HepG2 (cell line): Measurements from ENCODE around the gene RIPOR1. TPM values are rescaled to one million over a fixed set of nuclear protein-coding genes. Genes with fewer than 3 reads are reported as not detected.
A peak's percentile ranks its signal among the peaks of the same experiment; 100 is the strongest.

Source experiments
- AHR ChIP-seq: IDR thresholded peaks from 2 replicates; pipeline ENCODE4 v1.6.1; 2018; ENCODE audit warnings: missing genetic modification reagents, missing compliant biosample characterization
- BORCS8-MEF2B ChIP-seq: sonication (generic); formaldehyde crosslinking; IDR thresholded peaks from 2 replicates; pipeline ENCODE4 v1.8.0; 2022; ENCODE audit warnings: mild to moderate bottlenecking, missing genetic modification reagents
- IKZF1 ChIP-seq: fragments of 450-650 bp; IDR thresholded peaks from 2 replicates; pipeline ENCODE4 v1.7.1; 2016
- JUN ChIP-seq: sonication (generic); formaldehyde crosslinking; IDR thresholded peaks from 2 replicates; pipeline ENCODE4 v1.4.0; 2020; ENCODE audit warnings: mild to moderate bottlenecking, missing genetic modification reagents
- KDM6A ChIP-seq: IDR thresholded peaks from 2 replicates; pipeline ENCODE4 v1.6.1; 2016; ENCODE audit warnings: low read depth
- MIER3 ChIP-seq: IDR thresholded peaks from 2 replicates; pipeline ENCODE4 v1.6.1; 2016; ENCODE audit warnings: missing compliant biosample characterization, borderline replicate concordance
- MXD3 ChIP-seq: IDR thresholded peaks from 2 replicates; pipeline ENCODE4 v1.6.1; 2016; ENCODE audit warnings: mild to moderate bottlenecking, missing biosample characterization, missing genetic modification reagents
- NAIF1 ChIP-seq: sonication (generic); formaldehyde crosslinking; IDR thresholded peaks from 2 replicates; pipeline ENCODE4 v1.5.0; 2020; ENCODE audit warnings: mild to moderate bottlenecking, missing genetic modification reagents, borderline replicate concordance
- NR1H2 ChIP-seq: sonication (generic); formaldehyde crosslinking; IDR thresholded peaks from 2 replicates; pipeline ENCODE4 v1.8.1; 2022; ENCODE audit warnings: low read depth, missing genetic modification reagents, borderline replicate concordance
- NR2F6 ChIP-seq, 2 experiments: IDR thresholded peaks; 2 replicates each; pipeline ENCODE4 v1.6.1; 2016; ENCODE audit warnings: antibody characterized with exemption in 1 of 2, mild to moderate bottlenecking in 1 of 2
- PCBP2 ChIP-seq: fragments of 200-400 bp; formaldehyde crosslinking; optimal IDR thresholded peaks from 2 replicates; pipeline ENCODE3; 2018; ENCODE audit warnings: low read length, low read depth; ENCODE audit not compliant: poor library complexity, severe bottlenecking
- POLR2AphosphoS5 ChIP-seq: IDR thresholded peaks from 2 replicates; pipeline ENCODE4 v1.6.1; 2012; ENCODE audit warnings: low read depth, low read length
- ZNF260 ChIP-seq: sonication (generic); formaldehyde crosslinking; IDR thresholded peaks from 2 replicates; pipeline ENCODE4 v1.4.0; 2020; ENCODE audit warnings: missing genetic modification reagents, low read depth, mild to moderate bottlenecking, borderline replicate concordance
- ZNF552 ChIP-seq: sonication (generic); formaldehyde crosslinking; IDR thresholded peaks from 2 replicates; pipeline ENCODE4 v1.9.0; 2022; ENCODE audit warnings: missing genetic modification reagents, mild to moderate bottlenecking, borderline replicate concordance
- ZNF761 ChIP-seq: sonication (generic); formaldehyde crosslinking; conservative IDR thresholded peaks from 2 replicates; pipeline ENCODE4 v1.4.0; 2020; ENCODE audit warnings: mild to moderate bottlenecking, missing genetic modification reagents
- ZNF777 ChIP-seq: sonication (generic); formaldehyde crosslinking; IDR thresholded peaks from 2 replicates; pipeline ENCODE4 v1.4.0; 2020; ENCODE audit warnings: missing genetic modification reagents
- ZSCAN21 ChIP-seq: sonication (generic); formaldehyde crosslinking; IDR thresholded peaks from 2 replicates; pipeline ENCODE4 v1.8.0; 2022; ENCODE audit warnings: mild to moderate bottlenecking, missing genetic modification reagents, moderate library complexity, borderline replicate concordance
- polyA plus RNA-seq, 8 experiments: library from polyadenylated mRNA; depleted of rRNA in 3 of 8; stranded (reverse) in 7 of 8; unstranded in 1 of 8; fragments of >200 nt; fragmentation: Illumina TruSeq in 4 of 8; extraction: Trizol in 4 of 8; gene quantifications; 2 replicates each; pipeline versions ENCODE4 v1.2.1 to v1.2.3, GENCODE V29; 2011 to 2016; ENCODE audit warnings: low read depth in 4 of 8, missing spikeins in 1 of 8, mixed read lengths in 1 of 8; ENCODE audit not compliant: insufficient read depth in 1 of 8
- total RNA-seq, 5 experiments: library from RNA; depleted of rRNA; stranded (reverse); fragments of >200 nt; fragmentation: Illumina TruSeq; extraction: Trizol; gene quantifications; 2 replicates each; pipeline ENCODE4 v1.2.3, GENCODE V29; 2016; ENCODE audit warnings: low read depth in 1 of 5
- TF ChIP-seq, protein P1 (sequence below): sonication (generic); formaldehyde crosslinking; IDR thresholded peaks from 2 replicates; pipeline ENCODE4 v1.4.0; 2020; ENCODE audit warnings: missing genetic modification reagents, mild to moderate bottlenecking, borderline replicate concordance
- TF ChIP-seq, protein P2 (sequence below): sonication (generic); formaldehyde crosslinking; IDR thresholded peaks from 2 replicates; pipeline ENCODE4 v1.4.0; 2020; ENCODE audit warnings: missing genetic modification reagents

Gene RIPOR1
- total and polyA plus RNA-seq, 2 of the 13 experiments (the other 11 are each of a cell fraction or from before 2014, with no cell fraction given): 4.6 to 8.1 TPM

- no peak for TF ChIP-seq KDM6A (CRISPR knock-in tag)
- no peak for TF ChIP-seq IKZF1
- TF ChIP-seq NR1H2 (CRISPR knock-in tag): peak; percentile 40; the same call in 1 of the 2 replicates
- TF ChIP-seq AHR (CRISPR knock-in tag): 0 out of 2 replicates have a peak, but pooled peaks have one; percentile 30
- TF ChIP-seq ZNF260: 0 out of 2 replicates have a peak, but pooled peaks have one; percentile 69
- TF ChIP-seq, protein P1, sequence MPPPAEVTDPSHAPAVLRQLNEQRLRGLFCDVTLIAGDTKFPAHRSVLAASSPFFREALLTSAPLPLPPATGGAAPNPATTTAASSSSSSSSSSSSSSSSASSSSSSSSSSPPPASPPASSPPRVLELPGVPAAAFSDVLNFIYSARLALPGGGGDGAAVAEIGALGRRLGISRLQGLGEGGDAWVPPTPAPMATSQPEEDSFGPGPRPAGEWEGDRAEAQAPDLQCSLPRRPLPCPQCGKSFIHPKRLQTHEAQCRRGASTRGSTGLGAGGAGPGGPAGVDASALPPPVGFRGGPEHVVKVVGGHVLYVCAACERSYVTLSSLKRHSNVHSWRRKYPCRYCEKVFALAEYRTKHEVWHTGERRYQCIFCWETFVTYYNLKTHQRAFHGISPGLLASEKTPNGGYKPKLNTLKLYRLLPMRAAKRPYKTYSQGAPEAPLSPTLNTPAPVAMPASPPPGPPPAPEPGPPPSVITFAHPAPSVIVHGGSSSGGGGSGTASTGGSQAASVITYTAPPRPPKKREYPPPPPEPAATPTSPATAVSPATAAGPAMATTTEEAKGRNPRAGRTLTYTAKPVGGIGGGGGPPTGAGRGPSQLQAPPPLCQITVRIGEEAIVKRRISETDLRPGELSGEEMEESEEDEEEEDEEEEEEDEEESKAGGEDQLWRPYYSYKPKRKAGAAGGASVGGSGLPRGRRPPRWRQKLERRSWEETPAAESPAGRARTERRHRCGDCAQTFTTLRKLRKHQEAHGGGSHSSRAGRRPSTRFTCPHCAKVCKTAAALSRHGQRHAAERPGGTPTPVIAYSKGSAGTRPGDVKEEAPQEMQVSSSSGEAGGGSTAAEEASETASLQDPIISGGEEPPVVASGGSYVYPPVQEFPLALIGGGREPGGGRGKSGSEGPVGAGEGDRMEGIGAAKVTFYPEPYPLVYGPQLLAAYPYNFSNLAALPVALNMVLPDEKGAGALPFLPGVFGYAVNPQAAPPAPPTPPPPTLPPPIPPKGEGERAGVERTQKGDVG (CRISPR knock-in tag): peak; percentile 98
- no peak; the same call in none of the 2 replicates for TF ChIP-seq ZNF777
- TF ChIP-seq JUN (CRISPR knock-in tag): no peak
- no peak for TF ChIP-seq NR2F6 (IDR thresholded peaks at IDR 0.05)
- peak; percentile 44; the same call in 1 of the 2 replicates for TF ChIP-seq NR2F6 (CRISPR knock-in tag; IDR thresholded peaks at IDR 0.05)
- TF ChIP-seq MIER3 (CRISPR knock-in tag): peak; percentile 88; the same call in 1 of the 2 replicates
- peak; percentile 23; the same call in 1 of the 2 replicates for TF ChIP-seq ZNF552 (CRISPR knock-in tag)
- TF ChIP-seq, protein P2, sequence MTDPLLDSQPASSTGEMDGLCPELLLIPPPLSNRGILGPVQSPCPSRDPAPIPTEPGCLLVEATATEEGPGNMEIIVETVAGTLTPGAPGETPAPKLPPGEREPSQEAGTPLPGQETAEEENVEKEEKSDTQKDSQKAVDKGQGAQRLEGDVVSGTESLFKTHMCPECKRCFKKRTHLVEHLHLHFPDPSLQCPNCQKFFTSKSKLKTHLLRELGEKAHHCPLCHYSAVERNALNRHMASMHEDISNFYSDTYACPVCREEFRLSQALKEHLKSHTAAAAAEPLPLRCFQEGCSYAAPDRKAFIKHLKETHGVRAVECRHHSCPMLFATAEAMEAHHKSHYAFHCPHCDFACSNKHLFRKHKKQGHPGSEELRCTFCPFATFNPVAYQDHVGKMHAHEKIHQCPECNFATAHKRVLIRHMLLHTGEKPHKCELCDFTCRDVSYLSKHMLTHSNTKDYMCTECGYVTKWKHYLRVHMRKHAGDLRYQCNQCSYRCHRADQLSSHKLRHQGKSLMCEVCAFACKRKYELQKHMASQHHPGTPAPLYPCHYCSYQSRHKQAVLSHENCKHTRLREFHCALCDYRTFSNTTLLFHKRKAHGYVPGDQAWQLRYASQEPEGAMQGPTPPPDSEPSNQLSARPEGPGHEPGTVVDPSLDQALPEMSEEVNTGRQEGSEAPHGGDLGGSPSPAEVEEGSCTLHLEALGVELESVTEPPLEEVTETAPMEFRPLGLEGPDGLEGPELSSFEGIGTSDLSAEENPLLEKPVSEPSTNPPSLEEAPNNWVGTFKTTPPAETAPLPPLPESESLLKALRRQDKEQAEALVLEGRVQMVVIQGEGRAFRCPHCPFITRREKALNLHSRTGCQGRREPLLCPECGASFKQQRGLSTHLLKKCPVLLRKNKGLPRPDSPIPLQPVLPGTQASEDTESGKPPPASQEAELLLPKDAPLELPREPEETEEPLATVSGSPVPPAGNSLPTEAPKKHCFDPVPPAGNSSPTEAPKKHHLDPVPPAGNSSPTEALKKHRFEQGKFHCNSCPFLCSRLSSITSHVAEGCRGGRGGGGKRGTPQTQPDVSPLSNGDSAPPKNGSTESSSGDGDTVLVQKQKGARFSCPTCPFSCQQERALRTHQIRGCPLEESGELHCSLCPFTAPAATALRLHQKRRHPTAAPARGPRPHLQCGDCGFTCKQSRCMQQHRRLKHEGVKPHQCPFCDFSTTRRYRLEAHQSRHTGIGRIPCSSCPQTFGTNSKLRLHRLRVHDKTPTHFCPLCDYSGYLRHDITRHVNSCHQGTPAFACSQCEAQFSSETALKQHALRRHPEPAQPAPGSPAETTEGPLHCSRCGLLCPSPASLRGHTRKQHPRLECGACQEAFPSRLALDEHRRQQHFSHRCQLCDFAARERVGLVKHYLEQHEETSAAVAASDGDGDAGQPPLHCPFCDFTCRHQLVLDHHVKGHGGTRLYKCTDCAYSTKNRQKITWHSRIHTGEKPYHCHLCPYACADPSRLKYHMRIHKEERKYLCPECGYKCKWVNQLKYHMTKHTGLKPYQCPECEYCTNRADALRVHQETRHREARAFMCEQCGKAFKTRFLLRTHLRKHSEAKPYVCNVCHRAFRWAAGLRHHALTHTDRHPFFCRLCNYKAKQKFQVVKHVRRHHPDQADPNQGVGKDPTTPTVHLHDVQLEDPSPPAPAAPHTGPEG (CRISPR knock-in tag): no peak; the same call in 1 of the 2 replicates
- no peak for TF ChIP-seq PCBP2
- 0 out of 2 replicates have a peak, but pooled peaks have one; percentile 46 for TF ChIP-seq NAIF1 (CRISPR knock-in tag)
- TF ChIP-seq ZSCAN21 (CRISPR knock-in tag): no peak; the same call in 1 of the 2 replicates
- peak; percentile 79 for TF ChIP-seq MXD3 (CRISPR knock-in tag)
- TF ChIP-seq BORCS8-MEF2B (CRISPR knock-in tag): peak; percentile 98
- TF ChIP-seq ZNF761 (CRISPR knock-in tag): peak; percentile 72; the same call in 1 of the 2 replicates
- TF ChIP-seq POLR2AphosphoS5: peak; percentile 83
Measured at GRCh38 chr16:67480833-67481560, 47.6 kb upstream of the RIPOR1 start, which contains the start of gene ATP6V0D1 (continued).
